Caco-2 (cell line): ENCODE results near the gene SH3TC2. TPM values are rescaled to one million over a fixed set of nuclear protein-coding genes. Genes with fewer than 3 reads are reported as not detected.

Experiments used
- BruUV-seq: library from RNA; stranded (reverse); fragments of 400-500 nt; replicated peaks from 2 replicates; lab custom pipeline; 2021; lab: Mats Ljungman, UMichigan
- CTCF ChIA-PET: fragments of 300-600 bp; sonication (Branson Sonifier 250); formaldehyde crosslinking; loops from one replicate; lab custom pipeline; 2022; ENCODE audit warnings: antibody characterized with exemption; lab: Charles Lee
- POLR2A ChIA-PET: fragments of 300-600 bp; sonication (Branson Sonifier 250); formaldehyde crosslinking; loops from one replicate; lab custom pipeline; 2022; ENCODE audit warnings: antibody characterized with exemption; lab: Charles Lee
- DNase-seq, 2 experiments: peaks; one replicate each; pipeline versions ENCODE4 v3.0.0 to v3.0.0-alpha.2; 2020 to 2022
- H3K27me3 ChIP-seq: replicated peaks from 2 replicates; pipeline ENCODE4 v1.6.0; 2011; ENCODE audit warnings: low read length; ENCODE audit not compliant: control insufficient read depth, insufficient read depth
- H3K36me3 ChIP-seq: 2 replicates; pipeline ENCODE4 v1.5.1; 2011; ENCODE audit warnings: low read length; ENCODE audit not compliant: control insufficient read depth, insufficient read depth
- H3K4me1 ChIP-seq: fragments of 250-450 bp; sonication (Bioruptor Pico); 2 replicates; pipeline ENCODE4 v1.5.1; 2020; ENCODE audit warnings: mild to moderate bottlenecking
- H3K4me3 ChIP-seq: 2 replicates; pipeline ENCODE4 v1.5.1; 2011; ENCODE audit warnings: low read depth, mild to moderate bottlenecking, control low read depth, low read length
- H3K9me3 ChIP-seq: fragments of 250-450 bp; sonication (Bioruptor Pico); 2 replicates; pipeline ENCODE4 v1.5.1; 2020; ENCODE audit warnings: mild to moderate bottlenecking, moderate library complexity
- H3K27ac Mint-ChIP-seq: one replicate; pipeline ENCODE4 v1.8.0; 2022; ENCODE audit warnings: mixed read lengths; ENCODE audit not compliant: unreplicated experiment
- H3K27me3 Mint-ChIP-seq: one replicate; pipeline ENCODE4 v1.8.0; 2022; ENCODE audit warnings: mixed read lengths; ENCODE audit not compliant: insufficient read depth, unreplicated experiment
- H3K36me3 Mint-ChIP-seq: one replicate; pipeline ENCODE4 v1.8.0; 2022; ENCODE audit warnings: mild to moderate bottlenecking, mixed read lengths; ENCODE audit not compliant: insufficient read depth, unreplicated experiment
- H3K4me1 Mint-ChIP-seq: one replicate; pipeline ENCODE4 v1.8.0; 2022; ENCODE audit warnings: low read depth, mixed read lengths; ENCODE audit not compliant: unreplicated experiment
- H3K4me3 Mint-ChIP-seq: one replicate; pipeline ENCODE4 v1.8.0; 2022; ENCODE audit warnings: mild to moderate bottlenecking, moderate library complexity, mixed read lengths; ENCODE audit not compliant: unreplicated experiment
- H3K9me3 Mint-ChIP-seq: one replicate; pipeline ENCODE4 v1.8.0; 2022; ENCODE audit warnings: mixed read lengths; ENCODE audit not compliant: unreplicated experiment
- intact Hi-C: fragments of 100-400 bp; cut with micrococcal nuclease; formaldehyde crosslinking; loops from one replicate; pipeline ENCODE4 v1.10.0; 2022; ENCODE audit not compliant: unreplicated experiment
- total RNA-seq: library from RNA; stranded (reverse); gene quantifications from 2 replicates; pipeline ENCODE4 v1.2.3, GENCODE V29; 2022
- TF ChIP-seq, protein P1 (sequence below), 2 experiments: fragments of 200-600 bp in 1 of 2; IDR thresholded peaks; 1 replicate in 1 of 2; 2 replicates in 1 of 2; pipeline versions ENCODE4 v1.5.1 to v1.8.0; 2011 to 2022; ENCODE audit warnings: antibody characterized with exemption in 1 of 2, control low read depth in 1 of 2, inconsistent platforms in 1 of 2, low read depth in 1 of 2, low read length in 1 of 2, mild to moderate bottlenecking in 1 of 2, moderate library complexity in 1 of 2; ENCODE audit not compliant: insufficient read depth in 1 of 2, severe bottlenecking in 1 of 2, unreplicated experiment in 1 of 2

SH3TC2 gene
- total RNA-seq, 1 experiment from 2014 or later = 5.8 TPM

GRCh38 chr5:149007174-149007573 lies 55.7 kb downstream of the SH3TC2 start:
- ChIA-PET CTCF (no interaction called here), POLR2A (no interaction called here)
- Histone ChIP-seq H3K36me3 (no peaks in the 10 kb centered on the region), H3K9me3 (no peaks in the 10 kb centered on the region), H3K4me3 (no peak overlapping the region), H3K4me1 (peaks cover 12% of the 10 kb centered on the region), H3K27me3 (no peaks in the 10 kb centered on the region)
- no peaks in the 10 kb centered on the region for H3K27me3 Mint-ChIP-seq
- peaks cover 1% of the 10 kb centered on the region for H3K4me1 Mint-ChIP-seq
- H3K4me3 Mint-ChIP-seq = no peak overlapping the region
- H3K36me3 Mint-ChIP-seq = no peaks in the 10 kb centered on the region
- no TSS peak for BruUV-seq
- no peak for DNase-seq
- H3K27ac Mint-ChIP-seq = no peak overlapping the region
- TF ChIP-seq, protein P1, sequence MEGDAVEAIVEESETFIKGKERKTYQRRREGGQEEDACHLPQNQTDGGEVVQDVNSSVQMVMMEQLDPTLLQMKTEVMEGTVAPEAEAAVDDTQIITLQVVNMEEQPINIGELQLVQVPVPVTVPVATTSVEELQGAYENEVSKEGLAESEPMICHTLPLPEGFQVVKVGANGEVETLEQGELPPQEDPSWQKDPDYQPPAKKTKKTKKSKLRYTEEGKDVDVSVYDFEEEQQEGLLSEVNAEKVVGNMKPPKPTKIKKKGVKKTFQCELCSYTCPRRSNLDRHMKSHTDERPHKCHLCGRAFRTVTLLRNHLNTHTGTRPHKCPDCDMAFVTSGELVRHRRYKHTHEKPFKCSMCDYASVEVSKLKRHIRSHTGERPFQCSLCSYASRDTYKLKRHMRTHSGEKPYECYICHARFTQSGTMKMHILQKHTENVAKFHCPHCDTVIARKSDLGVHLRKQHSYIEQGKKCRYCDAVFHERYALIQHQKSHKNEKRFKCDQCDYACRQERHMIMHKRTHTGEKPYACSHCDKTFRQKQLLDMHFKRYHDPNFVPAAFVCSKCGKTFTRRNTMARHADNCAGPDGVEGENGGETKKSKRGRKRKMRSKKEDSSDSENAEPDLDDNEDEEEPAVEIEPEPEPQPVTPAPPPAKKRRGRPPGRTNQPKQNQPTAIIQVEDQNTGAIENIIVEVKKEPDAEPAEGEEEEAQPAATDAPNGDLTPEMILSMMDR (IDR thresholded peaks at IDR 0.05; ENCODE audit: insufficient read depth in 1 of 2, low read depth in 1 of 2, low read length in 1 of 2, severe bottlenecking in 1 of 2, unreplicated experiment in 1 of 2) = no peak
- intact Hi-C loops = no loop called here
- H3K9me3 Mint-ChIP-seq = no peaks in the 10 kb centered on the region

DNA sequence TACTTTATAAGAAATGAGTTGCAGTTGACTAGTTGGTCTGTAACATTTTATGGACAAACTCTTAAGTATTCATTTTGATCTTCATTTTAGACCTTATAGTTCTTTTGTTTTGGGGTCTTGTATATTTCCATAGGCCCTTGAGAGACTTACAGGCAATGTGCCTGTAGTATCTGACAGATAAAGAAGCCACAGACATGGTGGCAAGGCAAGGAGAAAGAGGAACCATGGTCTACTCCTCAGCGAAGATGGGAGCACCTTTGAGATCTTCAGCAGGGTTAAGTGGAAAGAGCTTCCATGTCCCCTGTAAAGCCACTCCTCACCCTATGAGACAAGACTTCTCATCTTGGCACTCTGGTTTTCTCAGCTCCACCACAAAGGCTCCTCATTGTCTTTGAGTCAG lies 56.4 kb downstream of the SH3TC2 start:
- no peak overlapping the region for H3K4me3 Mint-ChIP-seq
- H3K4me1 Mint-ChIP-seq = peaks cover 9% of the 10 kb centered on the region
- Histone ChIP-seq H3K27me3 (no peaks in the 10 kb centered on the region), H3K36me3 (no peaks in the 10 kb centered on the region), H3K4me3 (no peak overlapping the region), H3K9me3 (no peaks in the 10 kb centered on the region), H3K4me1 (peaks cover 18% of the 10 kb centered on the region)
- ChIA-PET POLR2A (no interaction called here), CTCF (no interaction called here)
- TF ChIP-seq, protein P1 (IDR thresholded peaks at IDR 0.05; ENCODE audit: insufficient read depth in 1 of 2, low read depth in 1 of 2, low read length in 1 of 2, severe bottlenecking in 1 of 2, unreplicated experiment in 1 of 2) = no peak
- H3K36me3 Mint-ChIP-seq = no peaks in the 10 kb centered on the region
- no TSS peak for BruUV-seq
- DNase-seq = no peak
- intact Hi-C loops = no loop called here
- H3K9me3 Mint-ChIP-seq = no peaks in the 10 kb centered on the region
- no peak overlapping the region for H3K27ac Mint-ChIP-seq
- no peaks in the 10 kb centered on the region for H3K27me3 Mint-ChIP-seq

GRCh38 chr5:149005077-149005892 lies 57.6 kb downstream of the SH3TC2 start:
- H3K9me3 Mint-ChIP-seq = no peaks in the 10 kb centered on the region
- H3K36me3 Mint-ChIP-seq = no peaks in the 10 kb centered on the region
- intact Hi-C loops = no loop called here
- ChIA-PET CTCF (no interaction called here), POLR2A (no interaction called here)
- peaks cover 9% of the 10 kb centered on the region for H3K4me1 Mint-ChIP-seq
- Histone ChIP-seq H3K4me3 (no peak overlapping the region), H3K36me3 (no peaks in the 10 kb centered on the region), H3K9me3 (no peaks in the 10 kb centered on the region), H3K27me3 (no peaks in the 10 kb centered on the region), H3K4me1 (peaks cover 23% of the 10 kb centered on the region)
- no peak for DNase-seq
- H3K27me3 Mint-ChIP-seq = no peaks in the 10 kb centered on the region
- TF ChIP-seq, protein P1 (IDR thresholded peaks at IDR 0.05; ENCODE audit: insufficient read depth in 1 of 2, low read depth in 1 of 2, low read length in 1 of 2, severe bottlenecking in 1 of 2, unreplicated experiment in 1 of 2) = no peak
- no peak overlapping the region for H3K27ac Mint-ChIP-seq
- BruUV-seq = no TSS peak
- H3K4me3 Mint-ChIP-seq = no peak overlapping the region
